Measurements from ENCODE around the gene PSD2.

The PSD2 gene

GRCh38 chr5:139828207-139828895 is 32.7 kb downstream of the PSD2 start:
- H3K4me3 ChIP-seq (replicated peaks in 1 of 2; ENCODE audit: low read depth in 2 of 2, low read length in 2 of 2), result no peak overlapping the region
- no peak for TF ChIP-seq CTCF (IDR thresholded peaks at IDR 0.05; ENCODE audit: low read depth, low read length)
- no peak for DNase-seq (ENCODE audit: low read depth in 2 of 2)

- DNase-seq (ENCODE audit: low read depth in 2 of 2), result no peak
- TF ChIP-seq CTCF (IDR thresholded peaks at IDR 0.05; ENCODE audit: low read depth, low read length), result no peak
- H3K4me3 ChIP-seq (replicated peaks in 1 of 2; ENCODE audit: low read depth in 2 of 2, low read length in 2 of 2), result no peak overlapping the region
These were observed 33.9 kb downstream of the PSD2 start for GRCh38 chr5:139829471-139829870.

GRCh38 chr5:139831624-139832023 is 36.0 kb downstream of the PSD2 start:
- H3K4me3 ChIP-seq (replicated peaks in 1 of 2; ENCODE audit: low read depth in 2 of 2, low read length in 2 of 2), result no peak overlapping the region
- no peak for DNase-seq (ENCODE audit: low read depth in 2 of 2)
- no peak for TF ChIP-seq CTCF (IDR thresholded peaks at IDR 0.05; ENCODE audit: low read depth, low read length)

- no peak for DNase-seq (ENCODE audit: low read depth in 2 of 2)
- H3K4me3 ChIP-seq (replicated peaks in 1 of 2; ENCODE audit: low read depth in 2 of 2, low read length in 2 of 2), result no peak overlapping the region
- no peak for TF ChIP-seq CTCF (IDR thresholded peaks at IDR 0.05; ENCODE audit: low read depth, low read length)
These were observed 37.9 kb downstream of the PSD2 start for GRCh38 chr5:139833525-139833924.

- TF ChIP-seq CTCF (IDR thresholded peaks at IDR 0.05; ENCODE audit: low read depth, low read length), result no peak
- no peak overlapping the region for H3K4me3 ChIP-seq (replicated peaks in 1 of 2; ENCODE audit: low read depth in 2 of 2, low read length in 2 of 2)
- DNase-seq (ENCODE audit: low read depth in 2 of 2), result no peak
These were observed 40.0 kb downstream of the PSD2 start for GRCh38 chr5:139835656-139836055.

- no peak for DNase-seq (ENCODE audit: low read depth in 2 of 2)
- TF ChIP-seq CTCF (IDR thresholded peaks at IDR 0.05; ENCODE audit: low read depth, low read length), result no peak
- no peak overlapping the region for H3K4me3 ChIP-seq (replicated peaks in 1 of 2; ENCODE audit: low read depth in 2 of 2, low read length in 2 of 2)
These were observed 41.0 kb downstream of the PSD2 start for GRCh38 chr5:139836469-139837208.
